Liver (tissue), 3 donors: ENCODE results near the gene DIP2A.

Experiments used
- ATF3 ChIP-seq: IDR thresholded peaks from 2 replicates; pipeline ENCODE4 v1.6.1; 2016; ENCODE audit warnings: antibody characterized with exemption
- CTCF ChIP-seq: fragments of 150-350 bp; IDR thresholded peaks from 2 replicates; pipeline ENCODE4 v1.5.1; 2017; ENCODE audit warnings: improper control_type of control experiment, low read depth, low read length; ENCODE audit not compliant: missing input control
- FOXA2 ChIP-seq: IDR thresholded peaks from 2 replicates; pipeline ENCODE4 v1.6.1; 2016; ENCODE audit warnings: antibody characterized with exemption
- MAX ChIP-seq: IDR thresholded peaks from 2 replicates; pipeline ENCODE4 v1.6.1; 2016; ENCODE audit warnings: antibody characterized with exemption
- REST ChIP-seq: IDR thresholded peaks from 2 replicates; pipeline ENCODE4 v1.6.1; 2016; ENCODE audit warnings: antibody characterized with exemption, mild to moderate bottlenecking
- RXRA ChIP-seq, 2 donors: IDR thresholded peaks; 2 replicates each; pipeline ENCODE4 v1.6.1; 2017 to 2018; ENCODE audit warnings: antibody characterized with exemption in 2 of 2, mild to moderate bottlenecking in 1 of 2
- SP1 ChIP-seq: IDR thresholded peaks from 2 replicates; pipeline ENCODE4 v1.6.1; 2018; ENCODE audit warnings: antibody characterized with exemption, mild to moderate bottlenecking
- TAF1 ChIP-seq: conservative IDR thresholded peaks from 2 replicates; pipeline ENCODE4 v1.6.1; 2016; ENCODE audit warnings: antibody characterized with exemption, mild to moderate bottlenecking
- ZBTB33 ChIP-seq: IDR thresholded peaks from 2 replicates; pipeline ENCODE4 v1.6.1; 2016; ENCODE audit warnings: antibody characterized with exemption
- donor health status: healthy.
- donor health status: healthy.

- TF ChIP-seq CTCF (no peak), SP1 (no peak), REST (no peak), TAF1 (no peak), FOXA2 (no peak), MAX (no peak), ZBTB33 (no peak), RXRA (IDR thresholded peaks at IDR 0.05) (no peak), ATF3 (no peak)
Observed at GRCh38 chr21:46516068-46516467, 57.4 kb downstream of the DIP2A start.
